Progenitor cell of endocrine pancreas (in vitro differentiated cells): Measurements from ENCODE around the gene CFAP298. TPM values are rescaled to one million over a fixed set of nuclear protein-coding genes. Genes with fewer than 3 reads are reported as not detected.

Experiments used
- DNase-seq: peaks from one replicate; pipeline ENCODE4 v3.0.0; 2021; ENCODE audit warnings: low spot score; ENCODE audit not compliant: unreplicated experiment
- H3K27ac Mint-ChIP-seq: 2 replicates; pipeline ENCODE4 v1.8.0; 2021; ENCODE audit warnings: mild to moderate bottlenecking, moderate library complexity, mixed read lengths
- H3K27me3 Mint-ChIP-seq: 2 replicates; pipeline ENCODE4 v1.8.0; 2021; ENCODE audit warnings: mixed read lengths
- H3K36me3 Mint-ChIP-seq: 2 replicates; pipeline ENCODE4 v1.8.0; 2022; ENCODE audit warnings: mixed read lengths; ENCODE audit not compliant: insufficient read depth
- H3K4me1 Mint-ChIP-seq: 2 replicates; pipeline ENCODE4 v1.8.0; 2021; ENCODE audit warnings: low read depth, mixed read lengths
- H3K4me3 Mint-ChIP-seq: 2 replicates; pipeline ENCODE4 v1.8.0; 2021; ENCODE audit warnings: low read depth, mild to moderate bottlenecking, moderate library complexity, mixed read lengths
- H3K9me3 Mint-ChIP-seq: 2 replicates; pipeline ENCODE4 v1.8.0; 2021; ENCODE audit warnings: low read depth, mixed read lengths
- total RNA-seq: library from RNA; stranded (reverse); gene quantifications from 2 replicates; pipeline ENCODE4 v1.2.1, GENCODE V29; 2021
- TF ChIP-seq, protein P1 (sequence below): fragments of 200-600 bp; sonication (generic); IDR thresholded peaks from one replicate; pipeline ENCODE4 v1.5.0; 2021; ENCODE audit warnings: antibody characterized with exemption, mild to moderate bottlenecking; ENCODE audit not compliant: unreplicated experiment

Gene CFAP298
- total RNA-seq, 1 donor from 2014 or later = 52.4 TPM

DNA sequence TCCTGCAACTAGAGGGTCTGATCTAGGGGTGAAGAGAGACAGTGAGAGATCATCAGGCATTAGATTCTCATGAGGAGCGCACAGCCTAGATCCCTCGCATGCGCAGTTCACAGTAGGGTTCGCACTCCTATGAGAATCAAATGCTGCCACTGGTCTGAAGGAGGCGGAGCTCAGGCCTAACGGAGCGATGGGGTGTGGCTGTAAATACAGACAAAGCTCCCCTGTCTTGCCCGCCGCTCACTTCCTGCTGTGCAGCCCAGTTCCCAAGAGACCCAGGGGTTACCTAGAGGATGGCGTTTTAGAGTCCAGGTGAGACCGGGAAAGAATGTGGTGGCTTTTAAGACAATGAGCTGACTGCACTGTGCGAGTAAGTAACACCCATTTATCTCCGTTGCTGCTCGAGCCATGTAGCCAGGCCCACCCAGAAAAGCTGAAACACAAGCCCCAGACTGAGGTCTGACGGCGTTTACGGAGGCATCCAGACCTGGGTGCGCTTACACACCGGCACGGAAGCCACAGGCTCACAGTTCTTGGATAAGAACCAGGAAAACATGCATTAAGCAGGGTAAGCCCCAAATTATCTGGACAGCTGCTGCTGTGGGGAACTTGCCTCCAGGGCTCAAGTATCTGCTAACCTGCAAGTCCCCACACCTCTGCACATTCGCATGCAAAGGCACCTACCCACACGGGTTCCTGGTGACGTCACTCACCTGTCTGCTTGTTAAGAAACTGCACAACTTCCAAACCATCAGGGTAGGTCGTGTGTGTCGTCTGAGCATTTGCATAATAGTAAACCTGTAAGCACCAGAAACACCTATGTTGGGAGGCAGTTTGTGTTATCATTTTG is 39.4 kb downstream of the CFAP298 start:
- no peak overlapping the region for H3K4me3 Mint-ChIP-seq
- no peak overlapping the region for H3K27ac Mint-ChIP-seq
- TF ChIP-seq, protein P1, sequence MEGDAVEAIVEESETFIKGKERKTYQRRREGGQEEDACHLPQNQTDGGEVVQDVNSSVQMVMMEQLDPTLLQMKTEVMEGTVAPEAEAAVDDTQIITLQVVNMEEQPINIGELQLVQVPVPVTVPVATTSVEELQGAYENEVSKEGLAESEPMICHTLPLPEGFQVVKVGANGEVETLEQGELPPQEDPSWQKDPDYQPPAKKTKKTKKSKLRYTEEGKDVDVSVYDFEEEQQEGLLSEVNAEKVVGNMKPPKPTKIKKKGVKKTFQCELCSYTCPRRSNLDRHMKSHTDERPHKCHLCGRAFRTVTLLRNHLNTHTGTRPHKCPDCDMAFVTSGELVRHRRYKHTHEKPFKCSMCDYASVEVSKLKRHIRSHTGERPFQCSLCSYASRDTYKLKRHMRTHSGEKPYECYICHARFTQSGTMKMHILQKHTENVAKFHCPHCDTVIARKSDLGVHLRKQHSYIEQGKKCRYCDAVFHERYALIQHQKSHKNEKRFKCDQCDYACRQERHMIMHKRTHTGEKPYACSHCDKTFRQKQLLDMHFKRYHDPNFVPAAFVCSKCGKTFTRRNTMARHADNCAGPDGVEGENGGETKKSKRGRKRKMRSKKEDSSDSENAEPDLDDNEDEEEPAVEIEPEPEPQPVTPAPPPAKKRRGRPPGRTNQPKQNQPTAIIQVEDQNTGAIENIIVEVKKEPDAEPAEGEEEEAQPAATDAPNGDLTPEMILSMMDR = no peak
- H3K9me3 Mint-ChIP-seq = no peaks in the 10 kb centered on the region
- peaks cover 5% of the 10 kb centered on the region for H3K36me3 Mint-ChIP-seq
- no peaks in the 10 kb centered on the region for H3K27me3 Mint-ChIP-seq
- H3K4me1 Mint-ChIP-seq = peaks cover 10% of the 10 kb centered on the region
- no peak for DNase-seq

DNA sequence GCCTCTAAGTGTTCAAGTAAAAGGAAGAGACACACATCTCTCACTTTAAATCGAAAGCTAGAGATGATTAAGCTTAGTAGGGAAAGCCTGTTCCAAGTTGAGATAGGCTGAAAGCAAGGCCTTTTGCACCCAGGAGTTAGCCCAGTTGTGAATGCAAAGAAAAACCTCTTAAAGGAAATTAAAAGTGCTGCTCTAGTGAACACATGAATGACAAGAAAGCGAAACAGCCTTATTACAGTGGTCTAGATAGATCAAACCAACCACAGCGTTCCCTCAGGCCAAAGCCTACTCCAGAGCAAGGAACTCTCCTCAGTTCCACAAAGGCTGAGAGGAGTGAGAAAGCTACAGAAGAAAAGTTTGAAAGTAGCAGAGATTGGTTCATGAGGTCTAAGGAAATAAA is 41.7 kb downstream of the CFAP298 start:
- Mint-ChIP-seq H3K36me3 (peaks cover 8% of the 10 kb centered on the region), H3K4me3 (peak overlapping the region; percentile 86), H3K4me1 (peaks cover 6% of the 10 kb centered on the region), H3K27me3 (no peaks in the 10 kb centered on the region), H3K9me3 (peaks cover 7% of the 10 kb centered on the region), H3K27ac (no peak overlapping the region)
- TF ChIP-seq, protein P1 = no peak
- DNase-seq = no peak

DNA sequence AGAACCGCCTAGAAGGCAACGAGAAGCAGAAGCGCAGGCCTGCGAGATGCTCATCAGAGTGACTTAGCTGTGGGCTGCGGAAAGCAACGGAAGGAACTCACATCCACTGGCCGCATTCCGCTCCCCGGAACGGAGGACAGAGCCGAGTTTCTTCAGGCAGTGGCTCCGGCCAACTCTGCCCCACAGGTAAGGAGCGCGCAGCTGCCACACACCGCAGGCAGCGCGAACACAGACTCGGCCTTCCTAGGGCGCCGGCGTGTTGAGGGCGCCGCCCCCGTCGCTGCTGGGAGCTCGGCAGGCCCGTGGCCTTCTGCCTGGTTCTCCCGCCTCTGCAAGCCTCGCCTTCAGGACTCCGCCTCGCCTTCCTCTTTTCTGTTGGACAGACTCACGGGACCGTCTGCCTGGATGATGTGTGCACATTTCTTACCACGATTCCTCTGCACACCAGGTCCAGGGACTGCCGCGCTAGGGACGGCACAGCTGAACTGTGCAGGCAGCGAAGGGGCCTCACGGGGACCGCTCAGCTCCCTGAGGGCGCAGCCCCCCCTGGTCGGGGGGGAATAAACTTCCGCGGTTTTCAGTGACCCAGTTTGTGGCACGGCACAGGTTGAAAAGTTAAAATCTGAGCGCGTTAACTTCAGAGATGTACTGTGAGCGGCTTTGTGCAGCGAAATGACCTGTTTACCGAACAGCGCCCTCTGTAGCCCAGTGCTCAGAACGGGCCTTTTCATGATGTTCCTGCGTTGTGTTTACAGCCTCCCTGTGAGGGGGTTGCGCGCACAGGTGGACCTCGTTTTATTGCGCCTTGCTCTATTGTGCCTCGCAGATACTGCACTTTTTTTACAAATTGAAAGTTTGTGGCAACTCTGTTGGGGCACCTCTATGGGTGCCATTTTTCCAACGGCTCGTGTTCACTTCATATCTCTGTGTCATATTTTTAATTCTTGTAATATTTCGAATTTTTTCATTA is 42.6 kb downstream of the CFAP298 start:
- H3K27ac Mint-ChIP-seq = peak overlapping the region; percentile 93
- peaks cover 16% of the 10 kb centered on the region for H3K9me3 Mint-ChIP-seq
- TF ChIP-seq, protein P1 = peak; percentile 90
- H3K4me1 Mint-ChIP-seq = peaks cover 6% of the 10 kb centered on the region
- H3K4me3 Mint-ChIP-seq = peak overlapping the region; percentile 86
- no peaks in the 10 kb centered on the region for H3K27me3 Mint-ChIP-seq
- H3K36me3 Mint-ChIP-seq = peaks cover 17% of the 10 kb centered on the region
- DNase-seq = peak; percentile 76

DNA sequence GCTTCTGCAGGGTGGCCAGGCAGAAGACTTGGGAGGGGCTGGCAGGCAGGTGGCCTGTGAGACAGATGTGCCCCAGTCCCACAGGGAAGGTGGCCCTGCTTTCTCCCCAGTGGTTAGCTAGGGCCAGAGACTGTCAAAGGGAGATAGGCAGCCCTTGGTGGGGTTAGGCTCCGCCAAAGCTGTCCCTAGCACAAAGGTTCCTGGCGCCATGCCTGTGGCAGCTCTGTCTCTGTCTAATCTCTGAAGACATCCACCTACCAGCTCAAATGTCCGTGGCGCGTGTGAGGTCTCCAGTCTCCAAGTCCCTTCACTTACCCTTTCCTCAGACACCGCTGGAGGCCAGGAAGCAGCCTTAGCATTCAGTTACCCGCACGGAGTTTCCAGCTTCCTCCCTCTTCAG is 44.6 kb downstream of the CFAP298 start:
- no peak overlapping the region for H3K27ac Mint-ChIP-seq
- no peaks in the 10 kb centered on the region for H3K27me3 Mint-ChIP-seq
- DNase-seq = no peak
- H3K9me3 Mint-ChIP-seq = peaks cover 19% of the 10 kb centered on the region
- TF ChIP-seq, protein P1 = no peak
- H3K4me1 Mint-ChIP-seq = peaks cover 6% of the 10 kb centered on the region
- H3K4me3 Mint-ChIP-seq = no peak overlapping the region
- H3K36me3 Mint-ChIP-seq = peaks cover 21% of the 10 kb centered on the region

DNA sequence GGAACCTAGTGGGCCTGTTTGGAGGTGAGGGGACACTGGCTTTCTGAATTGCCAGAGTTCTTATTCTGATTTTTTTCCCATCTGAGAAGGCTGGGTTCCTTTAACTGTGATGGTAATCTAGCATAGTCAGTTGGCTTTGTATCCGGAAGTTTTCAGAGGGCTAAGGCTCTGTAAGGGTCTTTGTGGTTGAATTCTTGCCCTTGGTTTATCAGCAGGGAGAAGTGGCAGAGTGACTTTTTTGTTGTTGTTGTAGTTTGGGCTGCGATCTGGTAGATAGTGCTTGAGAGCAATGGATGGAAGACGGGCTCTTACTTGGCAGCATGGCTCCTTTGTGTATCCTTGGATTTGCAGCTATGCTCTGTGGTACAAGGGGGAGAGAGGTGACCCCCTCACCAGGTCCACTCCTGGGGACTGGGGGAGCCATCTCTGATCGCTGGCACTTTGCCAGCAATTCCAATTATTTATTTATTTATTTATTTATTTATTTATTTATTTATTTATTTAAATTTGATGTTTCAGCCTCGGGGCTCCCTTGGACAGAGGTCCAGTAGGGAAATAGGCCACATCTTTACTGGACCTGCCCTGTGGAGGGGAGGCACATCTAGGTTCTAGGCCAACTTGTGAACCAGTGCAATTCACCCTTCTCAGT is 45.3 kb downstream of the CFAP298 start:
- Mint-ChIP-seq H3K36me3 (peaks cover 21% of the 10 kb centered on the region), H3K9me3 (peaks cover 19% of the 10 kb centered on the region), H3K4me1 (peaks cover 6% of the 10 kb centered on the region), H3K27me3 (no peaks in the 10 kb centered on the region), H3K4me3 (no peak overlapping the region), H3K27ac (no peak overlapping the region)
- DNase-seq = no peak
- TF ChIP-seq, protein P1 = no peak
